Measurements from ENCODE around the gene DICER1.

DNA sequence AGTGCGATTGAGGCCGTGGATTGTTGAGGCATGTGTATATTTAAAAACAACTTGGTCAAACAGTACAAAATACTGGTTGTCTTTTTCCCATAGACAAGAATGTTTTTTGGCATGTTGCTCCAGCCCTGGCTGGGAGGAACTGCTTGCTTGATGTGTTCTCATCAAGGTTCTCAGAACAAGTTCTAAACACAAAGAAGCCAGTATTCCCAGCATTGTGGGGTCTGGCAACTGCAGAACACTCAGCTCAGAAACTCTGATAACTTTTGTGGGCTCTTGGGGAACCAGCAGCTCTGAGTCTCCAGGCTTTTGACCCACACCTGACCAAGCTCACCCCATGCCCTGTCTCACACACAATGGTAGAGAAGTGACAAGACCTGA is 27.1 kb upstream of the DICER1 start:
- no peak for TF ChIP-seq CTCF (IDR thresholded peaks at IDR 0.05)
- no peak for TF ChIP-seq POLR2A (IDR thresholded peaks at IDR 0.05)

Measured in heart left ventricle (tissue), 13 donors.